Measurements from ENCODE around the gene LBHD1. TPM values are rescaled to one million over a fixed set of nuclear protein-coding genes. Genes with fewer than 3 reads are reported as not detected.

LBHD1 gene
- total and polyA plus RNA-seq, 2 of the 4 experiments (the other 2 are of a cell fraction) = 1.6 to 4.0 TPM

DNA sequence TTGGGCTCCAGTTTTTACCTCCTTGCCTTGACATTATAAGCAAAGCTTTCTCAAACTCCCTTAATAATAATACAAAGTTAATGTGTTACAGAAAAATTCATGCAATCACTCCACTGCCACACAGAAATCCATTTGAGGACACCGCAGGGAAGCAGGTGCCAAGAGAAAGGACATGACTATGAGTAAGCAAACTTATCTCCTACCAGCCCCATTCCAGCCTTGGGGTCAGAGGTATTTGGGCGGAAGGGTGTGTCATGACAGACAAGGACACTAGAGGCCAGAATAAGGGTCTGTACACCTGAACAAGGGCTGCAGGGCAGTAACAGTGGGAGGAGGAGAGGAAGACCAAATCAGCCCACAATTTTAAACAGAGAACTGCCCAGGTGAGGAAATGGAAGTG is 41.3 kb upstream of the LBHD1 start:
- H2AK5ac ChIP-seq (ENCODE audit: low read depth, low read length) = no peak overlapping the region
- peaks cover 12% of the 10 kb centered on the region for H3K4me1 ChIP-seq (ENCODE audit: control insufficient read depth, insufficient read depth, low read length)
- H3K27me3 ChIP-seq (ENCODE audit: control insufficient read depth, insufficient read depth, low read length) = no peaks in the 10 kb centered on the region
- no peaks in the 10 kb centered on the region for H3K9me3 ChIP-seq (ENCODE audit: control insufficient read depth, insufficient read depth, low read length)
- dilution Hi-C loops (cut with HindIII; ENCODE audit: low sequenced_read_pairs, unreplicated experiment) (no loop called here), intact Hi-C loops (cut with micrococcal nuclease) (no loop called here), in situ Hi-C loops (cut with MboI; ENCODE audit: low sequenced_read_pairs) (no loop called here)
- H2AFZ ChIP-seq (replicated peaks; ENCODE audit: low read length, poor library complexity) = no peak overlapping the region
- ATAC-seq (ENCODE audit: low read depth) = no peak
- no peak overlapping the region for H2BK120ac ChIP-seq (ENCODE audit: low read depth, low read length)
- no peak overlapping the region for H2BK20ac ChIP-seq (ENCODE audit: low read depth, low read length)
- no peak overlapping the region for H3K9ac ChIP-seq (ENCODE audit: low read depth, low read length)
- H3K79me1 ChIP-seq (ENCODE audit: low read depth in 1 of 2, low read length in 2 of 2) = peaks cover 24 to 62% of the 10 kb centered on the region in 2 experiments
- no peak overlapping the region for H3K4me3 ChIP-seq (ENCODE audit: insufficient read depth, low read depth, low read length)
- H2AK9ac ChIP-seq (replicated peaks; ENCODE audit: low read depth, low read length, poor library complexity) = no peak overlapping the region
- no peak overlapping the region for H4K5ac ChIP-seq (ENCODE audit: low read depth, low read length)
- no CpG with 5 or more reads among the region's 2 CpGs for WGBS, 2 experiments (ENCODE audit: extremely low coverage in 2 of 2, insufficient read length in 1 of 2)
- ChIA-PET CTCF (no interaction called here), POLR2A (ENCODE audit: unreplicated experiment) (no interaction called here)
- H4K8ac ChIP-seq (ENCODE audit: low read depth in 2 of 2, low read length in 2 of 2) = no peak overlapping the region
- TF ChIP-seq FOS (IDR thresholded peaks at IDR 0.05; ENCODE audit: low read depth, low read length) (no peak), RFX5 (IDR thresholded peaks at IDR 0.05; ENCODE audit: low read depth, low read length) (no peak), POLR2A (IDR thresholded peaks at IDR 0.05; ENCODE audit: low read depth, low read length) (no peak), SMC3 (IDR thresholded peaks at IDR 0.05; ENCODE audit: low read depth, low read length) (no peak), RAD21 (IDR thresholded peaks at IDR 0.05; ENCODE audit: low read length) (no peak), CHD1 (IDR thresholded peaks at IDR 0.05; ENCODE audit: low read depth, low read length) (no peak), NFE2L2 (IDR thresholded peaks at IDR 0.05; ENCODE audit: low read depth, low read length) (no peak), CEBPB (IDR thresholded peaks at IDR 0.05; ENCODE audit: low read depth, low read length) (no peak), MXI1 (IDR thresholded peaks at IDR 0.05; ENCODE audit: borderline replicate concordance, low read depth, low read length) (no peak), MAZ (IDR thresholded peaks at IDR 0.05; ENCODE audit: borderline replicate concordance, low read depth, low read length) (no peak), RCOR1 (IDR thresholded peaks at IDR 0.05; ENCODE audit: insufficient replicate concordance, low read length) (no peak), BHLHE40 (IDR thresholded peaks at IDR 0.05; ENCODE audit: low read depth, low read length) (no peak), MAFK (IDR thresholded peaks at IDR 0.05; ENCODE audit: low read depth, low read length) (no peak)
- TF ChIP-seq, protein P1, sequence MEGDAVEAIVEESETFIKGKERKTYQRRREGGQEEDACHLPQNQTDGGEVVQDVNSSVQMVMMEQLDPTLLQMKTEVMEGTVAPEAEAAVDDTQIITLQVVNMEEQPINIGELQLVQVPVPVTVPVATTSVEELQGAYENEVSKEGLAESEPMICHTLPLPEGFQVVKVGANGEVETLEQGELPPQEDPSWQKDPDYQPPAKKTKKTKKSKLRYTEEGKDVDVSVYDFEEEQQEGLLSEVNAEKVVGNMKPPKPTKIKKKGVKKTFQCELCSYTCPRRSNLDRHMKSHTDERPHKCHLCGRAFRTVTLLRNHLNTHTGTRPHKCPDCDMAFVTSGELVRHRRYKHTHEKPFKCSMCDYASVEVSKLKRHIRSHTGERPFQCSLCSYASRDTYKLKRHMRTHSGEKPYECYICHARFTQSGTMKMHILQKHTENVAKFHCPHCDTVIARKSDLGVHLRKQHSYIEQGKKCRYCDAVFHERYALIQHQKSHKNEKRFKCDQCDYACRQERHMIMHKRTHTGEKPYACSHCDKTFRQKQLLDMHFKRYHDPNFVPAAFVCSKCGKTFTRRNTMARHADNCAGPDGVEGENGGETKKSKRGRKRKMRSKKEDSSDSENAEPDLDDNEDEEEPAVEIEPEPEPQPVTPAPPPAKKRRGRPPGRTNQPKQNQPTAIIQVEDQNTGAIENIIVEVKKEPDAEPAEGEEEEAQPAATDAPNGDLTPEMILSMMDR (conservative IDR thresholded peaks at IDR 0.05; ENCODE audit: low read depth, low read length) = no peak
- TF ChIP-seq, protein P2, sequence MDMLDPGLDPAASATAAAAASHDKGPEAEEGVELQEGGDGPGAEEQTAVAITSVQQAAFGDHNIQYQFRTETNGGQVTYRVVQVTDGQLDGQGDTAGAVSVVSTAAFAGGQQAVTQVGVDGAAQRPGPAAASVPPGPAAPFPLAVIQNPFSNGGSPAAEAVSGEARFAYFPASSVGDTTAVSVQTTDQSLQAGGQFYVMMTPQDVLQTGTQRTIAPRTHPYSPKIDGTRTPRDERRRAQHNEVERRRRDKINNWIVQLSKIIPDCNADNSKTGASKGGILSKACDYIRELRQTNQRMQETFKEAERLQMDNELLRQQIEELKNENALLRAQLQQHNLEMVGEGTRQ (IDR thresholded peaks at IDR 0.05; ENCODE audit: low read depth, low read length) = no peak
- TF ChIP-seq, protein P3, sequence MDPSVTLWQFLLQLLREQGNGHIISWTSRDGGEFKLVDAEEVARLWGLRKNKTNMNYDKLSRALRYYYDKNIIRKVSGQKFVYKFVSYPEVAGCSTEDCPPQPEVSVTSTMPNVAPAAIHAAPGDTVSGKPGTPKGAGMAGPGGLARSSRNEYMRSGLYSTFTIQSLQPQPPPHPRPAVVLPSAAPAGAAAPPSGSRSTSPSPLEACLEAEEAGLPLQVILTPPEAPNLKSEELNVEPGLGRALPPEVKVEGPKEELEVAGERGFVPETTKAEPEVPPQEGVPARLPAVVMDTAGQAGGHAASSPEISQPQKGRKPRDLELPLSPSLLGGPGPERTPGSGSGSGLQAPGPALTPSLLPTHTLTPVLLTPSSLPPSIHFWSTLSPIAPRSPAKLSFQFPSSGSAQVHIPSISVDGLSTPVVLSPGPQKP (IDR thresholded peaks at IDR 0.05; ENCODE audit: borderline replicate concordance, low read depth, low read length) = no peak
- H3K9me1 ChIP-seq (ENCODE audit: insufficient read depth, low read length) = peaks cover 8% of the 10 kb centered on the region
- H3K56ac ChIP-seq (ENCODE audit: extremely low read depth, insufficient read depth, low read length) = no peak overlapping the region
- no peak overlapping the region for H3K14ac ChIP-seq (replicated peaks; ENCODE audit: low read depth, low read length)
- H3K18ac ChIP-seq (ENCODE audit: low read depth, low read length) = no peak overlapping the region
- H3K23ac ChIP-seq (ENCODE audit: low read depth, low read length) = no peak overlapping the region
- no peak overlapping the region for H4K91ac ChIP-seq (ENCODE audit: insufficient read depth, low read depth, low read length)
- peaks cover 55% of the 10 kb centered on the region for H3K36me3 ChIP-seq (ENCODE audit: control insufficient read depth, insufficient read depth, low read length)
- no peak overlapping the region for H2BK5ac ChIP-seq (ENCODE audit: low read depth, low read length, poor library complexity, severe bottlenecking)
- no peaks in the 10 kb centered on the region for H4K20me1 ChIP-seq (ENCODE audit: insufficient read depth, low read length)
- H3K4ac ChIP-seq (ENCODE audit: low read depth, low read length) = no peak overlapping the region
- H2BK15ac ChIP-seq (ENCODE audit: low read depth, low read length) = no peak overlapping the region
- H3K27ac ChIP-seq (ENCODE audit: insufficient read depth, low read length) = peak overlapping the region; percentile 2; the same call in 1 of the 2 replicates
- H3K4me2 ChIP-seq (ENCODE audit: low read depth, low read length) = no peak overlapping the region
- no TSS peak for BruUV-seq (replicated peaks)
- no peak for DNase-seq
